WI38 (cell line): ENCODE measurements around the gene TNIP2.
"Not testable (repeated sequence)": the region's sequence is repeated elsewhere in the genome, so short reads cannot be mapped to it uniquely, and the experiment has no call there.

Experiments
- H3K4me3 ChIP-seq: 2 replicates; pipeline ENCODE4 v1.5.1; 2011; ENCODE audit warnings: low read depth, mild to moderate bottlenecking, control low read depth, low read length
- TF ChIP-seq, protein P1 (sequence below): IDR thresholded peaks from 2 replicates; pipeline ENCODE4 v1.5.1; 2012; ENCODE audit warnings: low read depth, mild to moderate bottlenecking, control low read depth, low read length

TNIP2 gene

GRCh38 chr4:2787230-2788100, 31.3 kb upstream of the TNIP2 start:
- no peak overlapping the region for H3K4me3 ChIP-seq
- TF ChIP-seq, protein P1, sequence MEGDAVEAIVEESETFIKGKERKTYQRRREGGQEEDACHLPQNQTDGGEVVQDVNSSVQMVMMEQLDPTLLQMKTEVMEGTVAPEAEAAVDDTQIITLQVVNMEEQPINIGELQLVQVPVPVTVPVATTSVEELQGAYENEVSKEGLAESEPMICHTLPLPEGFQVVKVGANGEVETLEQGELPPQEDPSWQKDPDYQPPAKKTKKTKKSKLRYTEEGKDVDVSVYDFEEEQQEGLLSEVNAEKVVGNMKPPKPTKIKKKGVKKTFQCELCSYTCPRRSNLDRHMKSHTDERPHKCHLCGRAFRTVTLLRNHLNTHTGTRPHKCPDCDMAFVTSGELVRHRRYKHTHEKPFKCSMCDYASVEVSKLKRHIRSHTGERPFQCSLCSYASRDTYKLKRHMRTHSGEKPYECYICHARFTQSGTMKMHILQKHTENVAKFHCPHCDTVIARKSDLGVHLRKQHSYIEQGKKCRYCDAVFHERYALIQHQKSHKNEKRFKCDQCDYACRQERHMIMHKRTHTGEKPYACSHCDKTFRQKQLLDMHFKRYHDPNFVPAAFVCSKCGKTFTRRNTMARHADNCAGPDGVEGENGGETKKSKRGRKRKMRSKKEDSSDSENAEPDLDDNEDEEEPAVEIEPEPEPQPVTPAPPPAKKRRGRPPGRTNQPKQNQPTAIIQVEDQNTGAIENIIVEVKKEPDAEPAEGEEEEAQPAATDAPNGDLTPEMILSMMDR, result no peak

GRCh38 chr4:2786794-2787229, 30.7 kb upstream of the TNIP2 start:
- no peak overlapping the region for H3K4me3 ChIP-seq
- TF ChIP-seq, protein P1, result no peak

DNA sequence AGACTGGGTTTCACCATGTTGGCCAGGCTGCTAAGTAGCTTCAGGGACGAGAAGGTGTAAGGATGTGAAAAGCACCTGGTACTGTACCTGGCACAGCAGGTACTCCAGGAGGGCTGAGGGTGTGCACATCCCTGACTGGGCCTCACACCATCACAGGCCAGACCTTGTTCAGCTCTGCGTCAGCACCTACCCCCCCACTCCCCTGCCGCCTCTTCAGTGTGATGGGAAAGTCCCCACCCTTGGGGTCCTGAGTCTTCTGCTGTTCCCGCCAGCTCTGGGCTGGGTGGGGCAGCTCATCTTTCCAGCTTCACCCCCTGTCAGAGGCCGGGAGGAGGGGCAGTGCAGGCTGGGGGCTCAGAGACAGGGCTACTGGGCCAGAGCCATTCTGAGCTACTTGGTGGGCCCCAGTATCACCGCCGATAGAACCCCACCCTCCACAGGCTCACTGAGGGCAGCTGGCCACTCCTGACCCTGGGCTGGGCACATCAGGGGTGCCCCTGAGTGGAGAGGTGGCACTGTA, 30.1 kb upstream of the TNIP2 start:
- H3K4me3 ChIP-seq, result no peak overlapping the region
- TF ChIP-seq, protein P1, result no peak

DNA sequence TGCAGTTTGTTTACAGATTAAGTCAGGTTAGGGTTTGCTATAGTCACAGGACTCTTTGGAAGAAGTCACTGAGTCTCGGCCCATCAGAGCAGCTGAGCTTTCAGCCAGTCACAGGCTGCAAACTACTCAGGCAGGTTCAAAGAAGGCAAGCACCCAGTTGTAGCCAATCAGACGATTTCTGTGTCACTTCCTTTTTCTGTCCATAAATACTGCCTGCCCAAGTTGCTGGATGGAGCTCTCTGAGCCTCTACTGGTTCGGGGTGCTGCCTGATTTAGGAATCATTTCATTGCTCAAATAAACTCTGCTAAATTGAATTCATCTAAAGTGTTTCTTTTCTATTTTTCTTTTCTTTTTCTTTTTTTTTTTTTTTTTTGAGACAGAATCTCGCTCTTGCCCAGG, 29.5 kb upstream of the TNIP2 start:
- TF ChIP-seq, protein P1, result no peak

DNA sequence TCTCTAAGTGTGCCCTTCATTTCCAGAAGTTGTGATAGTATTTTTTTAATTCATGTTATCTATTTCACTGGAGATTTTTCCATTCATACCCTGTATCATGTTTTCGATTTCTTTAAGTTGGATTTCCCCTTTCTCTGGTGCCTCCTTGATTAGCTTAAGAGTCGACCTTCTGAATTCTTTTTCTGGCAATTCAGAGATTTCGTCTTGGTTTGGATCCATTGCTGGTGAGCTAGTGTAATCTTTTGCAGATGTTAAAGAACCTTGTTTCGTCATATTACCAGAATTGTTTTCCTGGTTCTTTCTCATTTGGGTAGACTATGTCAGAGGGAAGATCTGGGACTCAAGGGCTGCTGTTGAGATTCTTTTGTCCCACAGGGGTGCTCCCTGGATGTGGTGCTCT, 27.7 kb upstream of the TNIP2 start:
- no peak overlapping the region for H3K4me3 ChIP-seq
- TF ChIP-seq, protein P1, result no peak

More for the DNA sequence above, 29.5 kb upstream of the TNIP2 start:
- H3K4me3 ChIP-seq, result no peak overlapping the region

DNA sequence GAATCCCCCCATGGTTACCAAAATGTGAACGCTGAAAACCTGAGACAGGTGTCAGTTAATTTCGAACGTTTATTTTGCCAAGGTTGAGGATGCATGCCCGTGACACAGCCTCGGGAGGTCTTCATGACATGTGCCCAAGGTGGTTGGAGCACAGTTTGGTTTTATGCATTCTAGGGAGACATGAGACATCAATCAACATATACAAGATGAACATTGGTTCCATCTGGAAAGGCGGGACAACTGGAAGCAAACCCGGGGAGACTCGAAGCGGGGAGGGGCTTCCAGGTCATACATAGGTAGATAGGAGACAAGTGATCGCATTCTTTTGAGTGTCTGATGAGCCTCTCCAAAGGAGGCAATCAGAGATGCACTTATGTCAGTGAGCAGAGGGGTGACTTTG, 25.8 kb upstream of the TNIP2 start:
- no peak overlapping the region for H3K4me3 ChIP-seq
- TF ChIP-seq, protein P1, result no peak

DNA sequence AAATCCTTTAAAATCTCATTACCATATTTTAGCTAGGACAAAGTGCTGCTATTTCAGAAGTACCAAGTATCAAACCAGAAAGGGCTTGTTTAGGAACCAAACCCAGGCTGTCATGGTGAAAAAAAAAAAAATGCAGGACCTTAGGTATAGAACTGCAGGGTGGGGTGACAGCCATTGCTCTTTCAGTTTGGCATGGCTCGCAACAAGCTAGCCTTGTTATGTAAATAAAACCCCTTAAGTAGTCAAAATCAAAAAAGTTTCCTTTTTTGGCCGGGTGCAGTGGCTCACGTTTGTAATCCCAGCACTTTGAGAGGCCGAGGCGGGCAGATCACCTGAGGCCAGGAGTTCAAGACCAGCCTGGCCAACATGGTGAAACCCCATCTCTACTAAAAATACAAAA, 24.5 kb upstream of the TNIP2 start:
- H3K4me3 ChIP-seq, result not testable (repeated sequence)
